Stomach smooth muscle (tissue), 2 donors: ENCODE results near the gene BSDC1.

ENCODE experiments used
- H3K27ac ChIP-seq: one replicate; pipeline ENCODE4 v1.7.0; 2013; ENCODE audit warnings: mild to moderate bottlenecking, low read length, inconsistent platforms
- H3K27me3 ChIP-seq, 2 donors: one replicate each; pipeline ENCODE4 v1.7.0; 2013; ENCODE audit warnings: low read length in 2 of 2; ENCODE audit not compliant: insufficient read depth in 2 of 2, control insufficient read depth in 1 of 2
- H3K36me3 ChIP-seq, 2 donors: one replicate each; pipeline ENCODE4 v1.7.0; 2013; ENCODE audit warnings: low read length in 2 of 2; ENCODE audit not compliant: control insufficient read depth in 2 of 2, insufficient read depth in 2 of 2
- H3K4me1 ChIP-seq: one replicate; pipeline ENCODE4 v1.7.0; 2013; ENCODE audit warnings: low read length; ENCODE audit not compliant: control insufficient read depth, insufficient read depth
- H3K4me3 ChIP-seq, 2 donors: one replicate each; pipeline ENCODE4 v1.7.0; 2013; ENCODE audit warnings: low read length in 2 of 2
- H3K9ac ChIP-seq, 2 donors: one replicate each; pipeline ENCODE4 v1.7.0; 2013; ENCODE audit warnings: low read length in 2 of 2, mild to moderate bottlenecking in 1 of 2
- H3K9me3 ChIP-seq, 2 donors: one replicate each; pipeline ENCODE4 v1.7.0; 2013; ENCODE audit warnings: low read length in 2 of 2; ENCODE audit not compliant: control insufficient read depth in 2 of 2
- donor health status: healthy.
- donor health status: Pancreatic carcinoma.

The BSDC1 gene

GRCh38 chr1:32372149-32372756, 22.0 kb downstream of the BSDC1 start:
- no peaks in the 10 kb centered on the region for H3K4me1 ChIP-seq
- H3K9me3 ChIP-seq: no peaks in the 10 kb centered on the region
- H3K36me3 ChIP-seq: peaks cover 54 to 66% of the 10 kb centered on the region in 2 donors
- H3K4me3 ChIP-seq: no peak overlapping the region
- H3K9ac ChIP-seq: no peak overlapping the region
- H3K27me3 ChIP-seq: no peaks in the 10 kb centered on the region
- H3K27ac ChIP-seq: no peak overlapping the region

- Histone ChIP-seq H3K27me3 (no peaks in the 10 kb centered on the region), H3K36me3 (peaks cover 51 to 58% of the 10 kb centered on the region in 2 donors), H3K9ac (no peak overlapping the region)
These were observed 26.2 kb downstream of the BSDC1 start for GRCh38 chr1:32367912-32368635.

GRCh38 chr1:32365445-32365844, 28.8 kb downstream of the BSDC1 start:
- no peak overlapping the region for H3K9ac ChIP-seq
- H3K27ac ChIP-seq: no peak overlapping the region
- H3K9me3 ChIP-seq: no peaks in the 10 kb centered on the region
- no peaks in the 10 kb centered on the region for H3K27me3 ChIP-seq
- H3K4me1 ChIP-seq: peaks cover 17% of the 10 kb centered on the region
- peaks cover 35 to 45% of the 10 kb centered on the region in 2 donors for H3K36me3 ChIP-seq
- no peak overlapping the region for H3K4me3 ChIP-seq

More at GRCh38 chr1:32367912-32368635, 26.2 kb downstream of the BSDC1 start:
- H3K4me3 ChIP-seq: no peak overlapping the region
- H3K4me1 ChIP-seq: no peaks in the 10 kb centered on the region
- no peak overlapping the region for H3K27ac ChIP-seq
- no peaks in the 10 kb centered on the region for H3K9me3 ChIP-seq

- Histone ChIP-seq H3K36me3 (peaks cover 35 to 45% of the 10 kb centered on the region in 2 donors), H3K4me1 (peaks cover 17% of the 10 kb centered on the region), H3K9me3 (no peaks in the 10 kb centered on the region), H3K9ac (no peak overlapping the region), H3K4me3 (no peak overlapping the region), H3K27me3 (no peaks in the 10 kb centered on the region), H3K27ac (no peak overlapping the region)
These were observed 29.4 kb downstream of the BSDC1 start for GRCh38 chr1:32364836-32365235.

- Histone ChIP-seq H3K4me3 (no peak overlapping the region), H3K9me3 (no peaks in the 10 kb centered on the region), H3K27ac (no peak overlapping the region), H3K27me3 (no peaks in the 10 kb centered on the region), H3K36me3 (peaks cover 35 to 40% of the 10 kb centered on the region in 2 donors), H3K4me1 (peaks cover 17% of the 10 kb centered on the region), H3K9ac (no peak overlapping the region)
These were observed 30.5 kb downstream of the BSDC1 start for GRCh38 chr1:32363713-32364112.

GRCh38 chr1:32362474-32363313, 31.5 kb downstream of the BSDC1 start, which contains the start of the genes FAM229A and TSSK3:
Gene FAM229A, minus strand, starts transcription at chr1:32362485. Its CDS starts 394 bp downstream, at chr1:32362091.
Gene TSSK3, plus strand, starts transcription at chr1:32362539. Its CDS starts 163 bp downstream, at chr1:32362702.
- Histone ChIP-seq H3K36me3 (peaks cover 29 to 31% of the 10 kb centered on the region in 2 donors), H3K9me3 (no peaks in the 10 kb centered on the region), H3K4me1 (peaks cover 17% of the 10 kb centered on the region), H3K9ac (peak within 1 kb of the TSS in 1 of 2 donors; percentile 51), H3K27me3 (no peaks in the 10 kb centered on the region), H3K4me3 (peak within 1 kb of the TSS; percentile 35 to 70), H3K27ac (no peak within 1 kb of the TSS)

GRCh38 chr1:32361674-32362473, 32.4 kb downstream of the BSDC1 start:
- no peaks in the 10 kb centered on the region for H3K27me3 ChIP-seq
- H3K9ac ChIP-seq: peak overlapping the region in 1 of 2 donors; percentile 51
- H3K9me3 ChIP-seq: no peaks in the 10 kb centered on the region
- no peak overlapping the region for H3K27ac ChIP-seq
- H3K36me3 ChIP-seq: peaks cover 23 to 24% of the 10 kb centered on the region in 2 donors
- H3K4me1 ChIP-seq: peaks cover 17% of the 10 kb centered on the region
- H3K4me3 ChIP-seq: peak overlapping the region; percentile 35 to 70

GRCh38 chr1:32361308-32361673, 33.0 kb downstream of the BSDC1 start:
- Histone ChIP-seq H3K9me3 (no peaks in the 10 kb centered on the region), H3K27me3 (no peaks in the 10 kb centered on the region), H3K4me1 (peaks cover 17% of the 10 kb centered on the region), H3K27ac (no peak overlapping the region), H3K36me3 (peaks cover 18% of the 10 kb centered on the region in 2 donors), H3K9ac (no peak overlapping the region), H3K4me3 (no peak overlapping the region)

- peaks cover 1% of the 10 kb centered on the region in 2 donors for H3K36me3 ChIP-seq
- peaks cover 25% of the 10 kb centered on the region for H3K4me1 ChIP-seq
- H3K4me3 ChIP-seq: no peak overlapping the region
- H3K27ac ChIP-seq: no peak overlapping the region
- no peaks in the 10 kb centered on the region for H3K27me3 ChIP-seq
- H3K9ac ChIP-seq: no peak overlapping the region
- H3K9me3 ChIP-seq: no peaks in the 10 kb centered on the region
These were observed 35.8 kb downstream of the BSDC1 start for GRCh38 chr1:32358435-32358834.

- Histone ChIP-seq H3K4me1 (peaks cover 28% of the 10 kb centered on the region), H3K4me3 (no peak overlapping the region), H3K27ac (no peak overlapping the region), H3K9ac (no peak overlapping the region), H3K36me3 (no peaks in the 10 kb centered on the region), H3K9me3 (no peaks in the 10 kb centered on the region), H3K27me3 (no peaks in the 10 kb centered on the region)
These were observed 36.6 kb downstream of the BSDC1 start for GRCh38 chr1:32357614-32358013.
